AG08395 (cell line): ENCODE measurements around the gene RTN3.
"Not testable (repeated sequence)": the region's sequence is repeated elsewhere in the genome, so short reads cannot be mapped to it uniquely, and the experiment has no call there.

Experiments used
- DNase-seq: peaks from one replicate; pipeline ENCODE4 v3.0.0; 2012; ENCODE audit warnings: mixed read lengths, low spot score

RTN3 gene

DNA sequence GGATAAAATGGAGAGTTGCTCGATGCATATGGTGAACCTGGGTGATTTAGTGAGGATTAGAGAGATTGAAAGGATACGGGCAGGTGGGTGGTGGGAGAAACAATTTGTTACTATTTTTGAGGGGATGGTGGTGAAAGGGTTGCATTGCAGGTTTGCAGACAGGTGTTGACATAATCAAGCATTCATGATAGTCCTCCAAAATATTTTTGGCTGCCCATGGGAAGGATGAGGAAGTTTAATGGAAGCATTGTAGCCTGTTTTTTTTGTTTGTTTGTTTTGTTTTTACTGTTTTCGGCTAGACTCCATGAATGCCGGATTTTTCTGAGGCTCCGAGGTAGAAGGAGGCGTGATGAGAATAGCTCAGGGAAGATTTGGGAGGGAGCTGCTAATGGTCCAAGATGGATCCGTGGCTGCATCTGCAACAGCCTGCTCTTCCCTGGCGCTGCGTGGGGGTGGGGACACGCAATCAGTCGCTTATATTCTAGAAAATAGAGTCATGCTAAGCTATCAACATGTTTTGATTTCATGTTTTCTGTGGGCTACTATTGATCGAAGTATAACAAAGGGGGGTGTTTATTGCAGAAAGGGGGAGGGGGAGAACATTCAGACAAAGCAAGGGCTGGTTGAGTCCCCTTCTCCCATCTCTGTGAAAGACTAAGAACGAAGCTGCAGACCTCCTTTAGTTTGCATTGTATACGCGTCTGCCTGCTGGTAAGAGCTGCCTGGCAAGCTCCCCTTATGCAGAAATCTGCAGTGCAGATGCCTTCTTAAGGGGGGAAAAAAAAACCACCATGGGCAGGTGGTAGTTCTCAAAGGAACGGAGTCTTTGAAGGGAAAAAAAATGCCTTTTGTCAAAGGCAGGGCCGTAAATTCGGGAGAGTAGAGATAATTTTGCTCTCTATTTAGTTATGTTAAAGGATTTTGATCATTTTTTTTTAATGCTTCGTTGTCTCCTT, 1.0 kb downstream of the RTN3 start:
- peak; percentile 23 for DNase-seq

GRCh38 chr11:63683133-63683991, 2.1 kb downstream of the RTN3 start:
- peak; percentile 9 for DNase-seq

DNA sequence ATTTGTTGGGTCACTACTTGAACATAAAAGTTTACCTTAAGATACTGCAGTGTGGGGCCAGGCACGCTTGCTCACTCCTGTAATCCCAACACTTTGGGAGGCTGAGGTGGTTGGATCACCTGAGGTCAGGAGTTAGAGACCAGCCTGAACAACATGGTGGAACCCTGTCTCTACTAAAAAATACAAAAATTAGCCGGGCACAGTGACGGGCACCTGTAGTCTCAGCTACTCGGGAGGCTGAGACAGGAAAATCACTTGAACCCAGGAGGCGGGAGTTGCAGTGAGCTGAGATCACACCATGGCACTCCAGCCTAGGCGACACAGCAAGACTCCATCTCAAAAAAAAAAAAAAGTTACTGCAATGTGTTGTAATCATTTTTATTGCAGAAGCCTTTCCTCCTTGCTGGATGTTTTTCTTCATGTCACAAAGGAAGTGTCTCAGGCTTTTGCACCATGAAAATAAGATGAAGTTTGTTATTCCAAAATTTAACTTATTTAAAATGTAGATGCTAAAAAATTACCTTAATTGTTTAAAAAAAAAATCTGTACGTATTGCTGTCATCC, 3.9 kb downstream of the RTN3 start:
- DNase-seq: not testable (repeated sequence)

GRCh38 chr11:63686926-63687325, 5.6 kb downstream of the RTN3 start:
- no peak for DNase-seq

GRCh38 chr11:63687845-63688244, 6.5 kb downstream of the RTN3 start:
- no peak for DNase-seq

DNA sequence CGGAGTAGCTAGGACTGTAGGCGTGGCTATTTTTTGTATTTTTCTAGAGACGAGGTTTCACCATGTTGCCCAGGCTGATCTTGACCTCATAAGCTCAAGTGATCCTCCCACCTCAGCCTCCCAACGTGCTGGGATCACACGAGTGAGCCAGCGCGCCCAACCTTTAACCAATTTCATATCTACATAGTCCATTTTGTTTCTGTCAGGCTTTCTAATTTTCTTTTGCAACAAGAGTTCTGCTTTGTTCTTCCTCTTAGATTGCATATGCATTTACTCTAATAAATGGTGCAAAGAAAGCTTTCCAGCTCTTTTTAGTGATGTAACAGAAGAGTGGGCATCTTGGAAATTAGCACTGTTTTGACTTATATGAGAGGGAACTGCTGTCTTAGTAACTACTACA, 13.3 kb downstream of the RTN3 start:
- no peak for DNase-seq

DNA sequence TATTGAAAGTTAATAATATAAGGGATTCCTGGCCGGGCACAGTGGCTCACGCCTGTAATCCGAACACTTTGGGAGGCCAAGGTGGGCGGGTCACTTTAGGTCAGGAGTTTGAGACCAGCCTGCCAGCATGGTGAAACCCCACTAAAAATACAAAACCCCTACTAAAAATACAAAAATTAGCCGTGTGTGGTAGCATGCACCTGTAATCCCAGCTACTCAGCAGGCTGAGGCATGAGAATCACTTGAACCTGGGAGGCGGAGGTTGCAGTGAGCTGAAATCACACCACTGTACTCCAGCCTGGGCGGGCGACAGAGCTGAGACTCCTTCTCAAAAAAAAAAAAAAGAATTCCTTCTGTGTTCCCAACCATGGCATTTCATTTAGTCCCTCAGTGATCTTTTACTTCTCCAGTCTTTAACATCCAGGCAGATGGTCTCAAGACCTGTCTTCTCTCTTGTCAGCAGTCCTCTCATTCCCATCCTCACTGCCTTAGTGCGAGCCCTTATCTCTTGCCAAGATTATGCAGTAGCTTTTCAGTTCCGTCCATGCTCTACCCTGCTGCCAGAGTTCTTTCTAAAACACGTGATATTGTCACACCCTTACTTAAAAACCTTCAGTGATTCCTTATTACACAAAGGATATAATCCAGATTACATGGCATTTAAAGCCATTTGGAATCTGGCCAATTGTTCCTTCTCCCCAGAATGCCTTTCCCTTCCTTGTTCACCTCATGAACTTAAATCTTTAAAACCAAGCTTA, 17.9 kb downstream of the RTN3 start:
- DNase-seq: no peak

DNA sequence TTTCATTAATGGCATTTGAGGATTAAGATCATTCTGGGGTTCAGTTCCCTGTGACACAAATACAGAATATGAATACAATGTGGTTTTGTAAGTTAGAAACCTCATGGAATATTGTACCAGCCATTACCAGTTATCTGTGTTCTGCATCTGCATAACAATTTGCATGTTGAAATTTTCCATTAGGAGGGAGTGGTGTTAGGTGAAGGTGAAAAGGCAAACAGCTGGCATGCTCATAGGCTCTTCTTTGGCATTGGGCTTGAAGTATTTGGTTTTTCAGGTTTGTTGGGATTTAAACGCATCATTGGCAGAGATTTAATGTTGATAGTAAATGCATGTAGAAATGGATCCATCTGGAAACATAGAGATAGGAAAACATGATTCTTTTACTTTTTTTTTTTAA, 18.6 kb downstream of the RTN3 start:
- DNase-seq: no peak

DNA sequence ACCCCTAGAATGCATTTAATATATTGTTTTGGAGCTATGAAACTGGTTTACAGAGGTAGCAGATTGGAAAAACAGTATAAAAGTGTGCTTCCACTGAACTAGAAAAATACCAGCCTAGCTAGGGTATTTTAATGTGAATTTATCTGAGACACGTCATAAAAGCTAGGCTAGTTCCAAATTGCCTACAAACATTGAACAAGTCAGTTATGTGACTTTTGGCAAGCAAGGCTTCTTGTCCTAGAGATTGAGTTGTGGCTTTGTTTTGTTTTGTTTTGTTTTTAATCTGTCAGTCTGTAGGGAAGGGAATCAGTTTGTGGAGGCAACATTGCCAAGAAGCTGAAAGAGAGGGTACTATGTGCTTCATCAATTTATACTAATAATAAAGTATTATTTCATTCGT, 24.2 kb downstream of the RTN3 start:
- no peak for DNase-seq

DNA sequence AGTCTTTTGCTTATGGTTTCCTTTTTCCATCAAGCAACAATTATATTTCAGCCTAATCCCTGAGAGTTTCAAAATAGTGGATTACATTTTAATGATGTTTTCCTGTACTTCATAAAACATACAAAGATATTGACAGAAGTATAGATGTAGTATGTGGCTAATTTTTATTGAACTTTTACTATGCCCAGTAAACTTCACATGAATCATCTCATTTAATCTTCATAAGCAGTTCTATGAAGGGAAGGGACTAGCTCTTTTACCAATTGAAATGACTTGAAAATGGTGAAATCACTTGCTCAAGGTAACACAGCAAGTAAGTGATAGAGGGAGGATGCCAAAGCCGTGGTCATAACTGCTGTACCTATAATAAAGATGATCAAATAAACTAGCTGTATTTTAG, 27.5 kb downstream of the RTN3 start:
- no peak for DNase-seq

GRCh38 chr11:63709336-63709884, 28.1 kb downstream of the RTN3 start:
- DNase-seq: no peak

- DNase-seq: peak; percentile 65
Observed at GRCh38 chr11:63710476-63711217, 29.3 kb downstream of the RTN3 start.

DNA sequence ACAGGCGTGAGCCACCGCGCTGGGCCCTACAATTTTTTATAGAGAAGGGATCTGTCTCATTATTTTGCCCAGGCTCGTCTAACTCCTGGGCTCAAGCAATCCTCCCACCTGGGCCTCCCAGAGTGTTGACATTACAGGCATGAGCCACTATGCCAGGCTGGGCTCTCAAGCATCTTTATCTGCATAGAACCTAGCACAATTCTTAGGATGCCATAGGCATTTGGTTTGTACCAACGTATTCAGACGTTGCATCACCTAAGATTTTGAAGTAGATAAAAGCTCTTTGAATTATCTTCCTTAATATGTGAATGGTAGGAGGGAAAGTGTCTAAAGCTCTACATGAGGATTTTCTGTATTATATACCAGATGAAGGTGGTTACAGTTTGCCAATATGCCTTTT, 30.5 kb downstream of the RTN3 start:
- no peak for DNase-seq

- no peak for DNase-seq
Observed at GRCh38 chr11:63713766-63714165, 32.5 kb downstream of the RTN3 start.

DNA sequence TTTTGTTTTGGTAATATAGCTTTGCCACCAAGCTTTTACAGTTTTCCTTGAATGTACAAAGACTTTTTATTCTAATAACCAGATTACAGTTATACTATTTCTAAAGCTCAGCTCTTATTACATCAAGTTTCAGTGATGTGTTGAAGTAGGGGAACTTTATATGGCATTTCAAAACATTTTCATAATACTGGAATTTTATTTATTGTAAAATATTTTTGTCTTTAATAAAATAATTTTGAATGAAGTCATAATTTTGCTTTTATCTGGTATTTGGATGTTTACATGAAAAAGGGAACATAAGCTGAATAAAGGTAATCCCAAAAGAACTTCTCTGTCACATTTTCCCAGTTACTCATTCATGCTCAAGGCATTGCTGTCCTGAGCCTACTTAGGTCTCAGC, 34.7 kb downstream of the RTN3 start:
- no peak for DNase-seq

- no peak for DNase-seq
Observed at GRCh38 chr11:63719001-63719400, 37.7 kb downstream of the RTN3 start.

DNA sequence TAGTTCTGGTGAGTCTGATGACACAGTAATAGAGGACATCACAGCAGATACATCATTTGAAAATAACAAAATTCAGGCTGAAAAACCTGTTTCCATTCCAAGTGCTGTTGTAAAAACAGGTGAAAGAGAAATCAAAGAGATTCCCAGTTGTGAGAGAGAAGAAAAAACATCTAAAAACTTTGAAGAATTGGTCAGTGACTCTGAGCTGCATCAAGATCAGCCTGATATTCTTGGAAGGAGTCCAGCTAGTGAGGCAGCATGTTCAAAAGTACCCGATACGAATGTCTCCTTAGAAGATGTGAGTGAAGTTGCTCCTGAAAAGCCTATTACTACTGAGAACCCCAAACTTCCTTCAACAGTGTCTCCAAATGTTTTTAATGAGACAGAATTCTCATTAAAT, 38.7 kb downstream of the RTN3 start:
- DNase-seq: no peak

GRCh38 chr11:63720611-63721010, 39.3 kb downstream of the RTN3 start:
- DNase-seq: no peak

DNA sequence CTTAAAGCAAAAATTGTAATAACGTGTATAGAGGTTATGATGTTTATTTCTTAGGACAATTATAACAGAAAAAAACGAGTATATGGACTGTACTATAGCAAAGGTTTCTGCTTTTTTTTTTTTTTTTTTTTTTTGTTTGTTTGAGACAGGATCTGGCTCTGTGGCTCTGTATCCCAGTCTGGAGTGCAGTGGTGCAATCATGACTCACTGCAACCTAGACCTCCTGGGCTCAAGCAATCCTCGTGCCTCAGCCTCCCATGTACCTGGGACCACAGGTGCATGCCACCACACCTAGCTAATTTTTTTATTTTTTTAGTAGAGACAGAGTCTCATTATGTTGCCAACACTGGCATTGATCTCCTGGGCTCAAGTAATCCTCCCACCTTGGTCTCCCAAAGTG, 48.0 kb downstream of the RTN3 start:
- DNase-seq: no peak

DNA sequence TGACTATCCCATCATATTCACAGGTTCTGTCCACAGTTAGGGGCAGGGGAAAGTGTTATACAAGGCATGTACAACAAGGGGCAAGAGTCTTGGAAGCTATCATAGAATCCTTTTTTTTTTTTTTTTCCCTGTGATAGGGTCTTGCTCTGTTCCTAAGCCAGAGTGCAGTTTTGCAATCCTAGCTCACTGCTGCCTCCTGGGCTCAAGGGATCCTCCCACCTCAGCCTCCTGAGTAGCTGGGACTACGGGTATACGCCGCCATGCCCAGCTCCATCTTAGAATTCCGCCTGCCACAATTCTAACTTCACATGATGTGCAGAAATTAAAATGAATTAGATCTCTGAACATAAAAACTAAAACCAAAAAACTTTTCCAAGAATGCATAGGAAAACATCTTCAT, 55.6 kb downstream of the RTN3 start:
- DNase-seq: no peak

GRCh38 chr11:63737718-63738117, 56.4 kb downstream of the RTN3 start:
- no peak for DNase-seq
